Measurements from ENCODE around the gene CLP1. TPM values are rescaled to one million over a fixed set of nuclear protein-coding genes. Genes with fewer than 3 reads are reported as not detected.
A peak's percentile ranks its signal among the peaks of the same experiment; 100 is the strongest.

The CLP1 gene
- polyA plus RNA-seq, 1 donor from 2014 or later, result 18.2 TPM

DNA sequence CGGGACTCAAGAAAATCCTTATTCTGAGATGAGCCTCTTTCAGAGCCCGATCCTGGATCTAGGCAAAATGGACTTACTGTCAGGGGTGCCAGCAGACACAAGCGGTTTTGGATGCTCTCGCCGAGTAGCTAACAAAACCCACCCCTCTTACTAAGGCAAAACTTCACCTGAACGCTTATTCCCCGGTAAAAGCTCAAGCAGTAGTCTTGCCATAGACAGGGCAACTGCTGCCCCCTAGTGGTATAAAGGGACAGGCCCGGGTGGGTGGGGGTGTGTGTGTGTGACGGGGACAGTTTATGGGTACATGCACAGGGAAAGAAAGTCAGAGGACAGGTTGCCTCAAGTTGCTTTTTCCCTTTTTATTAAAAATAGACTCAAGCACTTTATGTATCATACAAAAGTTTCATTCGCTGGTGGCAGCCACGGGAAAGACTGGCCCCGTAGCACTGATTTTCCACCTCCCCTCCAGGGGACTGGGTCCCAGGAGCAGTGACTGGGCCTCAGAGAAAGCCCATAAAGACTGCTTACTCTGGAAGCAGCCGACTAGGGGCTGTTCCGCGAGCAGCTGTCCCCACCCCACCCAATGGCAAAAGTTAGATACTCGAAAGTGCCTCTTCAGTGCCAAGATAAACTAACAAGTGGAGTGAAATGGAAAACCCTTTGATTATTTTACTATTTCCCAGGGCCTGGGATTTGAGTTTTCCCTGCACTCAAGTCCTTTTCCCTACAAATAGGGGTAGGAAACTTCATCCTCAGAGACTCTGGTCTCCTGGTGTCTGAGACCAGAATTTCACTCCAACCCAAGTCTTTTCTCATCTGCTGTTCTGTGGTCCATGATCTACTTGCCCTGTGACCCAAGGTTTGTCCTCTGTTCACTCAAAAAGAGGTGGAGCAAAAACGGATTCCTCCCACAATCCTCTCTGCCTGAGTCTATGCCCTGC, 12.5 kb upstream of the CLP1 start:
- Histone ChIP-seq H3K4me2 (ENCODE audit: low read length) (no peak overlapping the region), H3K9ac (ENCODE audit: low read length) (no peak overlapping the region), H3K36me3 (ENCODE audit: insufficient read depth, low read length) (no peaks in the 10 kb centered on the region), H3F3A (ENCODE audit: insufficient read depth, low read length, poor library complexity, severe bottlenecking) (no peaks in the 10 kb centered on the region), H4K20me1 (ENCODE audit: insufficient read depth) (no peaks in the 10 kb centered on the region), H3K9me3 (ENCODE audit: low read length) (no peaks in the 10 kb centered on the region), H3K79me2 (replicated peaks; ENCODE audit: insufficient read depth, low read length) (peaks cover 22% of the 10 kb centered on the region), H3K9me2 (ENCODE audit: insufficient read depth, low read length) (no peaks in the 10 kb centered on the region), H2AFZ (ENCODE audit: low read depth, low read length) (no peak overlapping the region), H3K27ac (ENCODE audit: low read length) (no peak overlapping the region), H3K27me3 (ENCODE audit: insufficient read depth, low read depth, low read length) (no peaks in the 10 kb centered on the region), H3K4me3 (ENCODE audit: low read length) (no peak overlapping the region)
- no peak for TF ChIP-seq EP300 (conservative IDR thresholded peaks at IDR 0.05; ENCODE audit: poor library complexity, severe bottlenecking)
- TF ChIP-seq TAF1 (IDR thresholded peaks at IDR 0.05; ENCODE audit: low read depth), result no peak
- TF ChIP-seq, protein P1, sequence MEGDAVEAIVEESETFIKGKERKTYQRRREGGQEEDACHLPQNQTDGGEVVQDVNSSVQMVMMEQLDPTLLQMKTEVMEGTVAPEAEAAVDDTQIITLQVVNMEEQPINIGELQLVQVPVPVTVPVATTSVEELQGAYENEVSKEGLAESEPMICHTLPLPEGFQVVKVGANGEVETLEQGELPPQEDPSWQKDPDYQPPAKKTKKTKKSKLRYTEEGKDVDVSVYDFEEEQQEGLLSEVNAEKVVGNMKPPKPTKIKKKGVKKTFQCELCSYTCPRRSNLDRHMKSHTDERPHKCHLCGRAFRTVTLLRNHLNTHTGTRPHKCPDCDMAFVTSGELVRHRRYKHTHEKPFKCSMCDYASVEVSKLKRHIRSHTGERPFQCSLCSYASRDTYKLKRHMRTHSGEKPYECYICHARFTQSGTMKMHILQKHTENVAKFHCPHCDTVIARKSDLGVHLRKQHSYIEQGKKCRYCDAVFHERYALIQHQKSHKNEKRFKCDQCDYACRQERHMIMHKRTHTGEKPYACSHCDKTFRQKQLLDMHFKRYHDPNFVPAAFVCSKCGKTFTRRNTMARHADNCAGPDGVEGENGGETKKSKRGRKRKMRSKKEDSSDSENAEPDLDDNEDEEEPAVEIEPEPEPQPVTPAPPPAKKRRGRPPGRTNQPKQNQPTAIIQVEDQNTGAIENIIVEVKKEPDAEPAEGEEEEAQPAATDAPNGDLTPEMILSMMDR (IDR thresholded peaks at IDR 0.05; ENCODE audit: poor library complexity, severe bottlenecking), result peak; percentile 74
- TF ChIP-seq SMC3 (conservative IDR thresholded peaks at IDR 0.05; ENCODE audit: poor library complexity), result peak; percentile 67
- TF ChIP-seq POLR2AphosphoS5 (IDR thresholded peaks at IDR 0.05), result no peak
- peak; percentile 74 for TF ChIP-seq RAD21 (conservative IDR thresholded peaks at IDR 0.05)
- TF ChIP-seq EZH2 (IDR thresholded peaks at IDR 0.05; ENCODE audit: borderline replicate concordance, insufficient read depth, low read length, poor library complexity, severe bottlenecking), result no peak
- no peak for TF ChIP-seq MXI1 (conservative IDR thresholded peaks at IDR 0.05; ENCODE audit: poor library complexity, severe bottlenecking)
- TF ChIP-seq, protein P2, sequence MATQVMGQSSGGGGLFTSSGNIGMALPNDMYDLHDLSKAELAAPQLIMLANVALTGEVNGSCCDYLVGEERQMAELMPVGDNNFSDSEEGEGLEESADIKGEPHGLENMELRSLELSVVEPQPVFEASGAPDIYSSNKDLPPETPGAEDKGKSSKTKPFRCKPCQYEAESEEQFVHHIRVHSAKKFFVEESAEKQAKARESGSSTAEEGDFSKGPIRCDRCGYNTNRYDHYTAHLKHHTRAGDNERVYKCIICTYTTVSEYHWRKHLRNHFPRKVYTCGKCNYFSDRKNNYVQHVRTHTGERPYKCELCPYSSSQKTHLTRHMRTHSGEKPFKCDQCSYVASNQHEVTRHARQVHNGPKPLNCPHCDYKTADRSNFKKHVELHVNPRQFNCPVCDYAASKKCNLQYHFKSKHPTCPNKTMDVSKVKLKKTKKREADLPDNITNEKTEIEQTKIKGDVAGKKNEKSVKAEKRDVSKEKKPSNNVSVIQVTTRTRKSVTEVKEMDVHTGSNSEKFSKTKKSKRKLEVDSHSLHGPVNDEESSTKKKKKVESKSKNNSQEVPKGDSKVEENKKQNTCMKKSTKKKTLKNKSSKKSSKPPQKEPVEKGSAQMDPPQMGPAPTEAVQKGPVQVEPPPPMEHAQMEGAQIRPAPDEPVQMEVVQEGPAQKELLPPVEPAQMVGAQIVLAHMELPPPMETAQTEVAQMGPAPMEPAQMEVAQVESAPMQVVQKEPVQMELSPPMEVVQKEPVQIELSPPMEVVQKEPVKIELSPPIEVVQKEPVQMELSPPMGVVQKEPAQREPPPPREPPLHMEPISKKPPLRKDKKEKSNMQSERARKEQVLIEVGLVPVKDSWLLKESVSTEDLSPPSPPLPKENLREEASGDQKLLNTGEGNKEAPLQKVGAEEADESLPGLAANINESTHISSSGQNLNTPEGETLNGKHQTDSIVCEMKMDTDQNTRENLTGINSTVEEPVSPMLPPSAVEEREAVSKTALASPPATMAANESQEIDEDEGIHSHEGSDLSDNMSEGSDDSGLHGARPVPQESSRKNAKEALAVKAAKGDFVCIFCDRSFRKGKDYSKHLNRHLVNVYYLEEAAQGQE (IDR thresholded peaks at IDR 0.05; ENCODE audit: borderline replicate concordance), result no peak

DNA sequence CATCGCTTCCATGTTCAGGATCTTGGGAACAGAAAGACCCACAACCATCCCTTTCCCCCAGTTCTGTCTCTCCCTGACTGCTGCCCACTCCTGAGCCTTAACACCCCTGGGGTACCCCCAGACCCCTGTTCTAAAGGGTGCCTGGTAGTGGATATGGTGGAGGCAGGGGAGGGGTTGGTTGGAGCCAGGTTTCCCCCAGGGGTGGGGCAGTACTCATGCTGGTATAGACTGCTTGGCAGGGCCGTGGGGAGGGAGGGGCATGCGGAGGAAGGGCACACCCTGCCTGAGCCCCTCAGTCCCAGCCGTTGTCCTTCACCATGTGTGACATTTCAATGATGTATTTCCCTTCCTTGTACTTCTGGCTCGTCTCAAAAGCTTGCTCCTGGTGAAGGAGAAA, 11.9 kb upstream of the CLP1 start:
- Histone ChIP-seq H3K9me3 (ENCODE audit: low read length) (no peaks in the 10 kb centered on the region), H3F3A (ENCODE audit: insufficient read depth, low read length, poor library complexity, severe bottlenecking) (no peaks in the 10 kb centered on the region), H3K27me3 (ENCODE audit: insufficient read depth, low read depth, low read length) (no peaks in the 10 kb centered on the region), H3K79me2 (replicated peaks; ENCODE audit: insufficient read depth, low read length) (peaks cover 20% of the 10 kb centered on the region), H2AFZ (ENCODE audit: low read depth, low read length) (no peak overlapping the region), H3K27ac (ENCODE audit: low read length) (no peak overlapping the region), H3K4me2 (ENCODE audit: low read length) (no peak overlapping the region), H3K9ac (ENCODE audit: low read length) (no peak overlapping the region), H3K36me3 (ENCODE audit: insufficient read depth, low read length) (no peaks in the 10 kb centered on the region), H3K9me2 (ENCODE audit: insufficient read depth, low read length) (no peaks in the 10 kb centered on the region), H3K4me3 (ENCODE audit: low read length) (no peak overlapping the region), H4K20me1 (ENCODE audit: insufficient read depth) (no peaks in the 10 kb centered on the region)
- TF ChIP-seq, protein P2 (IDR thresholded peaks at IDR 0.05; ENCODE audit: borderline replicate concordance), result no peak
- TF ChIP-seq EZH2 (IDR thresholded peaks at IDR 0.05; ENCODE audit: borderline replicate concordance, insufficient read depth, low read length, poor library complexity, severe bottlenecking) (no peak), RAD21 (conservative IDR thresholded peaks at IDR 0.05) (no peak), EP300 (conservative IDR thresholded peaks at IDR 0.05; ENCODE audit: poor library complexity, severe bottlenecking) (no peak), POLR2AphosphoS5 (IDR thresholded peaks at IDR 0.05) (no peak), SMC3 (conservative IDR thresholded peaks at IDR 0.05; ENCODE audit: poor library complexity) (no peak)
